Amniotic stem cell (primary cell): Measurements from ENCODE around the gene ACBD4.
A peak's percentile ranks its signal among the peaks of the same experiment; 100 is the strongest.

Experiments used
- DNase-seq: peaks from one replicate; lab custom pipeline; 2025; lab: John Stamatoyannopoulos, UW

Gene ACBD4

GRCh38 chr17:45136846-45137560 is 1.5 kb downstream of the ACBD4 start:
- DNase-seq = no peak

- DNase-seq = no peak
Measured at GRCh38 chr17:45137561-45138305, 2.2 kb downstream of the ACBD4 start.

- DNase-seq = no peak
Measured at GRCh38 chr17:45138911-45139532, 3.5 kb downstream of the ACBD4 start.

- DNase-seq = no peak
Measured at GRCh38 chr17:45139533-45139920, 4.0 kb downstream of the ACBD4 start.

GRCh38 chr17:45143094-45143670 is 7.7 kb downstream of the ACBD4 start:
- no peak for DNase-seq

- no peak for DNase-seq
Measured at GRCh38 chr17:45143767-45144198, 8.3 kb downstream of the ACBD4 start.

GRCh38 chr17:45144199-45145034 is 8.9 kb downstream of the ACBD4 start:
- DNase-seq = no peak

GRCh38 chr17:45145035-45145389 is 9.5 kb downstream of the ACBD4 start:
- DNase-seq = no peak

GRCh38 chr17:45146166-45146565 is 10.7 kb downstream of the ACBD4 start:
- no peak for DNase-seq

GRCh38 chr17:45146592-45146889 is 11.1 kb downstream of the ACBD4 start:
- DNase-seq = no peak

- DNase-seq = no peak
Measured at GRCh38 chr17:45146890-45147580, 11.5 kb downstream of the ACBD4 start.

GRCh38 chr17:45147581-45148182 is 12.2 kb downstream of the ACBD4 start:
- peak; percentile 90 for DNase-seq

GRCh38 chr17:45148183-45149036 is 12.9 kb downstream of the ACBD4 start, which contains the start of gene HEXIM1:
HEXIM1 (plus strand) TSS chr17:45148475; CDS start chr17:45149191, 716 bp downstream.
- peak; percentile 100 for DNase-seq

- DNase-seq = peak; percentile 71
Measured at GRCh38 chr17:45149037-45149668, 13.7 kb downstream of the ACBD4 start.

- no peak for DNase-seq
Measured at GRCh38 chr17:45149669-45150664, 14.5 kb downstream of the ACBD4 start.

GRCh38 chr17:45150911-45151809 is 15.7 kb downstream of the ACBD4 start:
- no peak for DNase-seq

GRCh38 chr17:45155029-45155428 is 19.5 kb downstream of the ACBD4 start:
- no peak for DNase-seq
